NCI-H460 (cell line): ENCODE data around the gene MPG. TPM values are rescaled to one million over a fixed set of nuclear protein-coding genes. Genes with fewer than 3 reads are reported as not detected.

Experiments used
- DNase-seq: peaks from one replicate; pipeline ENCODE4 v3.0.0-alpha.2; 2016; ENCODE audit warnings: low read depth; ENCODE audit errors: extremely low read depth
- total RNA-seq: library from RNA; depleted of rRNA; stranded (reverse); fragments of >200 nt; shearing (Covaris generic); gene quantifications from 2 replicates; pipeline ENCODE4 v1.2.3, GENCODE V29; 2014

MPG gene
- total RNA-seq, 1 experiment from 2014 or later = 84.4 TPM

DNA sequence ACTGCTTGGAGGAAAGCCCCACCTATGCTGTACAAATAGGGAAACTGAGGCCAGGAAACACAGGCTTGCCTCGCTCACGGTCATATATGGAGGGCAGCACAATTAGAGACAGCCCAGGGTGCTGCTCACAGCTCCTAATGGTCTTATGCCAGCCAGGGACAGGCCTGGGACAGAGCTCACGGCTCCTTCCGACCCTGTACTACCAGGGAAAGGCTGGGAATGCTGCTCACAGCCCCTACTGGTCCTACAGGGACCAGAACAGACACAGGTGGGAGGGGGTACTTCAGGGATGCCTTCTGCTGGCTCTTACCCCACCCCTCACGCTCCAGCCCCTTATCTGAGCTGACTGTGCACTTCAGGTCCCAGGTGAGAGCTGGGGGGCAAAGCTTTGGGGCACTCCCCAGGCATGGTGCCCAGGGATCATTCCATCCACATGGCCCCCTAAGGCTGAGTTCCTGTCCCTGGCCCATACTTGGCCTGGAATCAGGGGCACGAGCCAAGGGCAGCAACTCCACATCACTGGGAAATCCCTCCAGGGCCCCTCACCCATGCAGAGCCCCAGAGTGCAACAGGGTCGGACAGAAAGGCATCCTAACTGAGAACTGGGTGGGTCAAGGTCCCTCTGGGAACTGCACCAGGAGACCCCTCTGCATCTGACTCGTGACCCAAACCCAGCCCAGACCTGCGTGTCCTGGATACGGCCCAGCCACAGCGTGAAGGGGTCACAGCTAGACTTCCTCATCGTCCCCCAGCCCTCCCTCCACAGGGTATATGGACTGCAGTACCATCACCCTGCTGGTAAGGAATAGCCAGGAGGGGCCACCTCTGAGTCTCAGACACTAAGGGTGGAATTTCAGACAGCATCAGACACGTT is 11.5 kb upstream of the MPG start:
- DNase-seq = no peak

DNA sequence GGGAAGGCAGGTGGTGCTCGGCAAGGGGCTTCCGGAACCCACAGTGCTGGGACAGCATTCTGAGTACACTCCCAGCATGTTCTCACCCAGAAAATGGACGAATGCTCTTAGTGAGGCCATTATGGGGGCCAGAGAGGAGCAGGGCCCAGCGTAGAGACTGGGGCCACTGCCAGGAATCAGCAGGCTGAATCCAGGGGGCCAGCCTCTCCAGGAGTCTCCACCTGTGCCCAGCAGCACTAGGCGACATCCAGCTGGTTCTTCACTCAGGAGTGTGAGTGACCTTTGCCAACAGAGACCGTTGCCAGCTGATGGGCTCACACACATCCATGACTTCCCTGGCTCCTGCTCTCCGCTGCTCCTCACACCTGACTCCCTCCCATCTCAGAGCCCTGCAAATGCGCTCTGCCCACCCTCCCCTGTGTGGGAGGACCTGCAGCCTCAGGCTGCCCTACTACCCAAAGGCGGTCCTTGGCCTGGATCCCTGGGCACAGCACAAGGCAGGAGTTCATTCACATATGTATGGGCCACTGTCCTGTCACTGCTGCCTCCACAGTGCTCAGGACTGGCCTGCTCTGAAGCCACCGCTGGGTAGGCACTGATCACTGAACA is 10.7 kb upstream of the MPG start:
- DNase-seq = no peak

GRCh38 chr16:67884-68789 is 9.9 kb upstream of the MPG start:
- no peak for DNase-seq

GRCh38 chr16:69181-69580 is 8.8 kb upstream of the MPG start:
- no peak for DNase-seq

DNA sequence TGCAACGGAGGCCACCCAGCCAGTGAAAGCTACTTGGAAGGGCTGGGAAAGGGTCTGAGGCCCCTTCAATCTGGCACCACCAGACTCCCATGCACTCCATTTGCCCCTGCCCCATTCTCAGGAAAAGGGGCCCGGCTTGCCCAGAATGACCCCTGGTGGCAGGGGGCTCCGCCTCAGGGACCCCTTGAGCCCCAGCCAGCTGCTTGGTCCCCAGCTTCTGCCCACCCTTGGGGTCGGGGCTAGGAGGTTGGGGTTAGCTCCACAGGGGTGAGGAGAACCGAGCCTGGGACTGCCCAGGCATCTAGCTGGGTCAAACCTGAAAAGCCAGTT is 6.8 kb upstream of the MPG start:
- no peak for DNase-seq

DNA sequence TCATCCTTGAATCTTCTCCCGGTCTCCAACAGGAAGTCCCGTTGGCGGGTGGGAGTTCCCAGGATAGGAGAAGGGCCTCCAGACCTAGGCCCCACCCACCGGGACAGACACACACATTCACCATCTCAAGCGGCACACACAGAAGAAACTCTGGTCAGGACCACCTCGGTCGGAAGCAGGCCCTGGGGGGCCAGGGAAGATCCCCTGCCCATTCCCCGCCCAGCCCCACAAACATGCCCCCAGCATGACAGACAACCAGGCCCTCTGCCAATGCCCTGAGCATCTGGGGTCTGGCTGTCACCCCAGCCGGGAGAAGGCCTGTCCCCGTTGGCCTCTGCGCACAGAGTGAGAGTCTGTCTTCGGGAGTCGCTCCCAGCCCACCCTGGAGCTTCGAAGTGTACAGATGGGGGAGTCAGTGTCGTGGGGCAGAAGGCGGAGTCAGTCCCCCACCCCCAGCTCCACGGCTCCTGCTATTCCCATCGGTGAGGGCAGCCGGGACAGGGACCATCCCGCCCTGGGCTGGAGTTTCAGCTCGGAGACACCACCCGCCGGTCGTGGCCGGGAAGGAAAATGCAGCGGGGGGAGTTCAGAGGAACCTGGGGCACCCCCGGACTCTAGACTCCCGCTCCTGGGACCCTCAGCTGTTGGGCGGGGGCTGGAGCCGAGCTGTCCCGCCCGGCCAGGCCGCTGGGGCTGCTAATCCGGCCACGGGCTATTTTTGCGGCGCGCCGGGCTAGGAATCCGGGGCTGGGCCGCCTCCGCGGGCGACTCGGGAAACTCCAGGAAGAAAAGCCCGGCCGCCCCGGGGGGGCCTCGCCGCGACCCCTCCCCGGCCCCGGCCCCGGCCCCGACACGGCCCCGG is 6.3 kb upstream of the MPG start:
- no peak for DNase-seq

- DNase-seq = peak; percentile 44
These were observed 5.2 kb upstream of the MPG start, which contains the start of gene RHBDF1 for GRCh38 chr16:72561-73548. Gene RHBDF1, minus strand, starts transcription at chr16:72631. Its CDS starts 7,616 bp downstream, at chr16:65015.

DNA sequence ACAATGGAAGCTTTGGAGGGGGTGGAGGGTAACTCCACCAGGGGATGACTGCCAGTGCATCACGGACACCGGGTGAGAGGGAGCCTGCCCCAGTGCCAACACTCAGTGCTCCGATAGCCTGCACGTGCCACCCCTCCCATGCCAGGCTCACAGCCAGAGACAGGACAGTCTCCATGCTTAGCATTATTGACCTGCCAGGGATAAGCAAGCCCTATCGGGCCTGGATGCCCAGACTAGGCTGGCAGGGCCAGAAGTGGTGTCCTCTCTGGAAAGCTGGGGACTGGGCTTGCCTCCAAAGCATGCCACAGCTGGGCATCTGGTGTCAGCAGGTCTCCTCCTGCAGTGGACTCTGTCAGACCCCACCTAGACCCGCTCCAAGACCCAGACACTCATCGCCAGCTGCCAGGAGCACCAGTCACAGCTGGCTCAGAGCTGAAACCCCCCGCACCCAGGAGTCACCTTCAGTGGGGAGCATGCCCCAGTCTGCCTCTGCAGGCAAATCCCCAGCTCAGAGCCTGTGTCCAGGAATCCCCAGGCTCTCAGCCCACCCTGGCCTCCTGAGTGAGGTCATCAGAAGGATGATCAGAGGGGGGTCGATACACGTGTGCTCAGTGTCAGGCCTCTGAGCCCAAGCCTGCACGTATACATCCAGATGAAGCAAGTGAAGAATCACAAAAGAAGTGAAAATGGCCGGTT is 3.8 kb upstream of the MPG start:
- no peak for DNase-seq

DNA sequence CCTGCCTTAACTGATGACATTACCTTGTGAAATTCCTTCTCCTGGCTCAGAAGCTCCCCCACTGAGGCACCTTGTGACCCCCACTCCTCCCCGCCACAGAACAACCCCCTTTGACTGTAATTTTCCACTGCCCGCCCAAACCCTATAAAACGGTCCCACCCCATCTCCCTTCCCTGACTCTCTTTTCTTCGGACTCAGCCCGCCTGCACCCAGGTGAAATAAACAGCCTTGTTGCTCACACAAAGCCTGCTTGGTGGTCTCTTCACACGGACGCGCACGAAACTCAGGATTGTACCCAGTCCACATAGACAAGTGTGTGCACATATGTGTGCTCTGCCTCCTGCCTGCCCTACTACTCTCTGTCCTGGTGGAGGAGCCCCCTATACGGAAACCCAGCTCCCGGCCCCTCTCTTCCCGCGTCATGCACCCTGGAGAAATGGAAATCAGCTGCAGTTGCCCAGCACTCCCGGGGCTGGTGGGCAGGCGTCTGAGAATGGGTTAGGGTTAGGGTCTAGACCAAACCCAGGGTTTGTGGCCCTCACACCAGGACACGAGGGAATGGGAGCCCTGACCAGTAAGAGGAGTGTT is 3.2 kb upstream of the MPG start:
- DNase-seq = no peak

DNA sequence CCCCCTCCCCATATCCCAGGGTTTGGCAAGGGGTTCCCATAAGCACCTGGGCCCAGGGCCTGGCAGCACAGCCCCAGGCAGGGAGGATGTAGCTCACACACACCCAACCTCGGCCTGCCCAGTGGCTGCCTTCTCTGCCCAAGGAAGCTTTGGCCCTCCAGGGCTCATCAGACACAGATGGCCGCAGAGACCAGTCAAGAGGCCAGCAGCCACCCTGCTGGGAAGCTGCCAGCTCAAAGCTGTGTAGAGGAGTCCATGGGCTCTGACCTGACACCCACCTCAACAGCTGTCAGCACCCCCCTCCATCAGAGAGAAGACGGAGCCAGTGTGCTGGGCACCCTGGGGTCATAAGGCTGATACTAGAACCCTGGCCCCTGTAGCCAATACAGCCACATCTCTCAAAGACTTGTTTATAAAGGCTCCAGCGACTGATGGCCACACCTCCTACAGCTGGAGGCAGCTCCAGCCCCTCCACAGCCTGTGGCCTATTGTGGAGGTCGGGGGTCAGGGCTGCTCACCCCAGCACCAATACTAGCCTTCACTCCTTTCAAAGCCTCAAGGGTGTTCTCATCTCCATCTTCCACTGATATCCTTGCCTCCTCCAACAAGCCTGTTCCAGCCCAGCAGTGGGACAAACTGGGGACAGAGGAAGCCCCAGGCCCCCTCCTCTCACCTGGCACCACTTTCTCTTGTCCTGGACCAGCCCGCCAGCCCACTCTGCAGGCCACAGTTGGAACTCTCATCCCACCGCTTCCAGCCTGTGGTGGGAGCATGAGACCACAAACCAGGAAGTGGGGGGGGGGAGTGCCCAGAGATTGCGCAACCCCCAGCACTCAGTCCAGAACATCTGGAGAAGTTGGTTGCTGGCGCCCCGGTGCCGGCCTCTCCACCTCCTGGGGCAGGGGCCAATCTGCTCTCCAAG is 2.2 kb upstream of the MPG start:
- no peak for DNase-seq

- peak; percentile 62 for DNase-seq
These were observed 1.3 kb upstream of the MPG start for GRCh38 chr16:76535-77272.

DNA sequence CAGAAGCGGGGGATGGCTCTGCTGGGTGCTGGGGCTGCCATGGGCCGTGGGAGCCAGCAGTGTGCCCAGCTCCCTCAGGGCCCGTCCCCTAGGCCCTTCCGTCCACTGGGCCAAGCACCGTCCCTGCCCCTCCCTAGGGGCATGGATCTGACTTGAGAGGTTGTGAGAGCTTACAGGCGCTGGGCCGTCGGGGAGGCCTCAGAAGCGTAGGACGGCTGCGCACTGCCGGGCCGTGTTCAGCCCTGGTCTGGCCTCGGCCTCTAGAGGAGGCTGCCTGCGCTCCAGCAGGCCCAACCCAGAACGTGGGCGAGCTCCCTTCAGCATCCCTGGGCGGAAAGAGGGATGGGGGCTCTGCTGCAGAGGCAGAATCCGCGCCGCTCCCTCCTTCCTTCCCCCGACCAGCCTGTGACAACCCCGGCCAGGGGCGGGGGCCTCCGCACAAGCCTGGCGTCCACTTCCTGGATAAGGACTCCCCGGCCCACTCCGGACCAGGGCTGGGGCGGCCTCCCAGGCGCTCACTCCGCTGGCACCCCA is 685 bp upstream of the MPG start:
- DNase-seq = peak; percentile 51

DNA sequence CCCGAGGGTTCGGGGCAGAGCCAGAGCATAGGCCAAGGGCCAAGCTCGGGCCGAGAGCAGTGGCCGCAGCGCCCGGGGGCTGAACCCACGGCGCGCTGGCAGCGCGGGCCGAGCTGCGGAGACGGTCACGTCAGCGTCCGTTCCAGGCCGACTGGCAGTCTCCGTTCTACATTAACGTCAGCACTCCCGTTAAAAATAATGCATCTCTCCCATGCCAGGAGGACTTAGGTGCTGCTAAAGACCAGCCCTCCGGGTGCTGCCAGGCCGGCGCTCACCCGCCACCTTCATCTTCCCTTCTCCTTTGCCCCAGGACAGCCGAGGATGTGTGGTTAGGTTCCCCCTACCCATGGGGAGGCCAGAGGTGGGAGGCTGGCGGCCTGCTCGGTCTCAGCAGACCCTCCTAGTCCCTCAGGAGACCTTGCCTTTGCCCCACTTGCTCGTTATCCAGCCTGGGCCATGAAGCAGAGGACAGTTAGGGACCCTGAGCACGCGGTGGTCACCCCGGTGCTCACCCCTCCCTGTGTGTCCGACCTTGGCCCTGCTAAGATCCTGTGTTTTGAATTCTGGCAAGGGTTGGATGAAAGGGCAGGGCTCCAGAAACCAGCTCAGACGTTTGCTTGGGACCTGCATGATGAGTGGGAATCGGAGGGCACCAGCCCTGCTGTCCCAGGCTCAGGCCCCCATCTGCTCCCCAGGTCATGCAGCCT is 572 bp downstream of the MPG start:
- no peak for DNase-seq

- DNase-seq = no peak
These were observed 1.4 kb downstream of the MPG start for GRCh38 chr16:79151-80054.
